K562 (cell line): Measurements from ENCODE around the gene FAM81B. TPM values are rescaled to one million over a fixed set of nuclear protein-coding genes. Genes with fewer than 3 reads are reported as not detected.

ENCODE experiments used
- ATAC-seq: fragments of 200-7000 bp; cut with Tn5 transposase; 3 replicates; pipeline ENCODE4 v1.9.1; 2020; ENCODE audit warnings: moderate library complexity
- BruUV-seq: library from RNA; stranded (reverse); fragments of 400-500 nt; replicated peaks from 2 replicates; lab custom pipeline; 2021; lab: Mats Ljungman, UMichigan
- CTCF ChIA-PET: fragments of 300-600 bp; formaldehyde crosslinking; extraction: SDS; loops from one replicate; lab custom pipeline; 2021; ENCODE audit warnings: low intra/inter-chr PET ratio; lab: Yijun Ruan, JAX
- POLR2A ChIA-PET: fragments of 300-600, 350-650 bp; sonication (Branson Sonifier 250); formaldehyde crosslinking; extraction: SDS; loops from one replicate; lab custom pipeline; 2021; ENCODE audit warnings: antibody characterized with exemption, inconsistent platforms; lab: Yijun Ruan, JAX
- DNase-seq, 4 experiments: peaks; one replicate each; pipeline versions ENCODE4 v3.0.0 to v3.0.0-alpha.2; 2011 to 2018; ENCODE audit warnings: low spot score in 3 of 4, mixed read lengths in 3 of 4; ENCODE audit errors: extremely low read depth in 1 of 4
- FAIRE-seq: peaks from 2 replicates; lab custom pipeline; 2011; peaks lifted over from hg19 to GRCh38; lab: Jason Lieb, UNC
- H2AFZ ChIP-seq: 2 replicates; pipeline ENCODE4 v1.6.0; 2011; ENCODE audit warnings: low read depth, low read length, control low read depth, inconsistent platforms
- H3K27ac ChIP-seq: fragments of 200-600 bp; 3 replicates; pipeline ENCODE4 v1.8.0; 2011; ENCODE audit warnings: low read depth, mild to moderate bottlenecking, control low read depth, inconsistent platforms, low read length, moderate library complexity, mixed read lengths; ENCODE audit errors: extremely low read depth
- H3K27me3 ChIP-seq, 2 experiments: fragments of 300-600 bp in 1 of 2; 2 replicates in 1 of 2; 3 replicates in 1 of 2; pipeline versions ENCODE4 v1.6.0 to v1.8.0; 2011; ENCODE audit warnings: inconsistent platforms in 2 of 2, low read length in 2 of 2, mild to moderate bottlenecking in 1 of 2, mixed read lengths in 1 of 2, moderate library complexity in 1 of 2; ENCODE audit not compliant: control insufficient read depth in 2 of 2, insufficient read depth in 2 of 2
- H3K36me3 ChIP-seq: fragments of 300-600 bp; 3 replicates; pipeline ENCODE4 v1.8.0; 2011; ENCODE audit warnings: mild to moderate bottlenecking, low read length, inconsistent platforms; ENCODE audit not compliant: control insufficient read depth, insufficient read depth
- H3K4me1 ChIP-seq, 2 experiments: fragments of 200-600 bp in 1 of 2; replicated peaks in 1 of 2; 2 replicates in 1 of 2; 3 replicates in 1 of 2; pipeline versions ENCODE4 v1.5.1 to v1.8.0; 2011; ENCODE audit warnings: inconsistent platforms in 2 of 2, low read length in 2 of 2, mild to moderate bottlenecking in 1 of 2, mixed read lengths in 1 of 2, moderate library complexity in 1 of 2; ENCODE audit not compliant: control insufficient read depth in 2 of 2, insufficient read depth in 2 of 2
- H3K4me2 ChIP-seq: 2 replicates; pipeline ENCODE4 v1.6.1; 2011; ENCODE audit warnings: low read length, control low read depth, inconsistent platforms, mixed read lengths; ENCODE audit not compliant: insufficient read depth
- H3K4me3 ChIP-seq: fragments of 200-600 bp; sonication (generic), shearing (Covaris generic); 2 replicates; pipeline ENCODE4 v1.5.1; 2016; ENCODE audit warnings: control low read depth, inconsistent platforms
- H3K79me2 ChIP-seq: fragments of 200-600 bp; 3 replicates; pipeline ENCODE4 v1.8.0; 2011; ENCODE audit warnings: low read length, inconsistent platforms; ENCODE audit not compliant: control insufficient read depth, insufficient read depth
- H3K9ac ChIP-seq, 2 experiments: 2 replicates each; pipeline versions ENCODE4 v1.6.0 to v1.6.1; 2011; ENCODE audit warnings: low read depth in 2 of 2, low read length in 2 of 2, control low read depth in 1 of 2, inconsistent platforms in 1 of 2, mild to moderate bottlenecking in 1 of 2, mixed read lengths in 1 of 2; ENCODE audit not compliant: insufficient read depth in 1 of 2
- H3K9me1 ChIP-seq: one replicate; pipeline ENCODE4 v1.6.0; 2011; ENCODE audit warnings: inconsistent platforms, mild to moderate bottlenecking, low read length, moderate library complexity; ENCODE audit not compliant: control insufficient read depth, insufficient read depth
- H3K9me3 ChIP-seq: replicated peaks from 2 replicates; pipeline ENCODE4 v1.5.1; 2011; ENCODE audit warnings: low read depth, low read length, inconsistent platforms; ENCODE audit not compliant: control insufficient read depth, insufficient read depth
- H4K20me1 ChIP-seq: replicated peaks from 2 replicates; pipeline ENCODE4 v1.6.1; 2011; ENCODE audit warnings: low read length, inconsistent platforms, mixed read lengths; ENCODE audit not compliant: control insufficient read depth, insufficient read depth
- ARID3A ChIP-seq: IDR thresholded peaks from 2 replicates; pipeline ENCODE4 v1.6.1; 2012; ENCODE audit warnings: low read depth, low read length, improper control_type of control experiment, borderline replicate concordance
- ILF3 ChIP-seq: fragments of 450-650 bp; IDR thresholded peaks from 2 replicates; pipeline ENCODE4 v1.6.1; 2018; ENCODE audit warnings: antibody characterized with exemption, mild to moderate bottlenecking, moderate library complexity, borderline replicate concordance
- KLF1 ChIP-seq: fragments of 450-650 bp; IDR thresholded peaks from 2 replicates; pipeline ENCODE4 v1.6.1; 2016; ENCODE audit warnings: missing genetic modification characterization, missing compliant biosample characterization
- MBD2 ChIP-seq: sonication (generic); IDR thresholded peaks from 2 replicates; pipeline ENCODE4 v1.6.1; 2016; ENCODE audit warnings: low read depth, borderline replicate concordance
- RCOR1 ChIP-seq, 2 experiments: IDR thresholded peaks; 2 replicates each; pipeline ENCODE4 v1.6.1; 2012; ENCODE audit warnings: low read depth in 2 of 2, low read length in 2 of 2, borderline replicate concordance in 1 of 2, improper control_type of control experiment in 1 of 2
- ZBTB12 ChIP-seq: fragments of 250-450 bp; sonication (Bioruptor Pico); IDR thresholded peaks from 2 replicates; pipeline ENCODE4 v1.4.0; 2020
- ZBTB8A ChIP-seq: fragments of 450-650 bp; IDR thresholded peaks from 2 replicates; pipeline ENCODE4 v1.6.1; 2018; ENCODE audit warnings: mild to moderate bottlenecking, moderate library complexity; ENCODE audit not compliant: partially characterized antibody
- ZFP1 ChIP-seq: fragments of 450-650 bp; formaldehyde crosslinking; IDR thresholded peaks from 2 replicates; pipeline ENCODE4 v1.4.0; 2020; ENCODE audit warnings: mild to moderate bottlenecking, mixed read lengths
- ZNF354B ChIP-seq: fragments of 250-450 bp; sonication (Bioruptor Pico); IDR thresholded peaks from 2 replicates; pipeline ENCODE4 v1.4.0; 2020
- WGBS: fragments of 100-300 bp; shearing (Covaris generic); methylation state at CpG from one replicate; pipeline ENCODE4 v1.1.6; 2016; ENCODE audit warnings: low coverage, mixed read lengths; ENCODE audit not compliant: insufficient coverage; ENCODE audit errors: missing lambda C conversion rate; 5-methylcytosine and 5-hydroxymethylcytosine counted together
- in situ Hi-C: fragments of 300-500 bp; cut with MboI; formaldehyde crosslinking; loops from 4 replicates; pipeline ENCODE4 v1.15.0; 2018; ENCODE audit warnings: inconsistent platforms, mixed read lengths
- intact Hi-C: fragments of 100-400 bp; cut with micrococcal nuclease; formaldehyde crosslinking; loops from 2 replicates; pipeline ENCODE4 v1.14.2; 2022
- polyA plus RNA-seq, 8 experiments: library from polyadenylated mRNA; depleted of rRNA in 4 of 8; stranded (reverse) in 5 of 8; unstranded in 3 of 8; fragments of >200 nt; fragmentation: Nextera tagmentation in 2 of 8; fragmentation: Illumina TruSeq in 1 of 8; extraction: Ambion mirVana in 2 of 8; extraction: Trizol in 1 of 8; gene quantifications; 2 replicates each; pipeline versions ENCODE4 v1.2.1 to v1.2.3, GENCODE V29; 2011 to 2014; ENCODE audit warnings: inconsistent platforms in 1 of 8, missing spikeins in 1 of 8
- total RNA-seq, 7 experiments: library from RNA; depleted of rRNA in 6 of 7; stranded (reverse); fragments of >200 nt in 6 of 7; fragmentation: Illumina TruSeq in 2 of 7; extraction: Trizol in 2 of 7; gene quantifications; 2 replicates each; pipeline versions ENCODE4 v1.2.1 to v1.2.3, GENCODE V29; 2011 to 2021; ENCODE audit warnings: low replicate concordance in 1 of 7

FAM81B gene
- total and polyA plus RNA-seq, 9 of the 15 experiments (the other 6 are each of a cell fraction or from before 2014, with no cell fraction given) = 0.08 to 0.64 (median 0.25) TPM; not detected in 2

GRCh38 chr5:95417971-95418370 is 26.8 kb downstream of the FAM81B start:
- BruUV-seq = no TSS peak
- ATAC-seq (no peak), FAIRE-seq (no peak), DNase-seq (no peak)
- Histone ChIP-seq H4K20me1 (no peaks in the 10 kb centered on the region), H3K27me3 (no peaks in the 10 kb centered on the region; a peak in 3 of 5 replicates), H3K4me1 (no peaks in the 10 kb centered on the region), H3K36me3 (no peaks in the 10 kb centered on the region), H3K4me3 (no peak overlapping the region), H3K4me2 (no peak overlapping the region), H3K79me2 (no peaks in the 10 kb centered on the region), H3K9me1 (no peaks in the 10 kb centered on the region), H3K27ac (no peak overlapping the region), H3K9me3 (no peaks in the 10 kb centered on the region), H3K9ac (no peak overlapping the region), H2AFZ (no peak overlapping the region)
- WGBS = 0% methylated on average over 3 of the region's 3 CpGs
- in situ Hi-C loops = no loop called here
- ChIA-PET CTCF (no interaction called here), POLR2A (no interaction called here)
- TF ChIP-seq MBD2 (no peak), ZNF354B (no peak), ZBTB8A (no peak), ARID3A (no peak), ZBTB12 (CRISPR knock-in tag) (no peak), KLF1 (no peak), RCOR1 (IDR thresholded peaks at IDR 0.05; ENCODE audit: borderline replicate concordance in 1 of 2, low read depth in 2 of 2, low read length in 2 of 2) (no peak), ILF3 (no peak), ZFP1 (CRISPR knock-in tag) (no peak)
- intact Hi-C loops = no loop called here
